K562 (cell line): ENCODE data around the gene EGFL6. TPM values are rescaled to one million over a fixed set of nuclear protein-coding genes. Genes with fewer than 3 reads are reported as not detected.

Experiments used
- BRD9 ChIP-seq: fragments of 450-650 bp; IDR thresholded peaks from 2 replicates; pipeline ENCODE4 v1.6.1; 2018; ENCODE audit warnings: low read depth; ENCODE audit not compliant: partially characterized antibody
- CBX3 ChIP-seq, 2 experiments: IDR thresholded peaks; 1 replicate in 1 of 2; 2 replicates in 1 of 2; pipeline ENCODE4 v1.6.1; 2012; ENCODE audit warnings: inconsistent platforms in 2 of 2, low read length in 2 of 2, borderline replicate concordance in 1 of 2, control low read depth in 1 of 2
- DACH1 ChIP-seq: fragments of 450-650 bp; IDR thresholded peaks from 2 replicates; pipeline ENCODE4 v1.6.1; 2018; ENCODE audit not compliant: partially characterized antibody
- DDX20 ChIP-seq: fragments of 450-650 bp; IDR thresholded peaks from 2 replicates; pipeline ENCODE4 v1.6.1; 2016; ENCODE audit warnings: missing genetic modification characterization, low read depth, mild to moderate bottlenecking, missing compliant biosample characterization, moderate library complexity
- ESRRB ChIP-seq: fragments of 250-450 bp; sonication (Bioruptor Pico); IDR thresholded peaks from 2 replicates; pipeline ENCODE4 v1.5.0; 2020; ENCODE audit warnings: mild to moderate bottlenecking, moderate library complexity, borderline replicate concordance
- IRF2 ChIP-seq: sonication (generic); formaldehyde crosslinking; IDR thresholded peaks from 2 replicates; pipeline ENCODE4 v1.8.1; 2022; ENCODE audit warnings: mild to moderate bottlenecking, missing genetic modification reagents
- L3MBTL2 ChIP-seq: fragments of 450-650 bp; IDR thresholded peaks from 2 replicates; pipeline ENCODE4 v1.6.1; 2016; ENCODE audit warnings: mild to moderate bottlenecking, moderate library complexity
- MEIS2 ChIP-seq: fragments of 450-650 bp; IDR thresholded peaks from 2 replicates; pipeline ENCODE4 v1.6.1; 2014; ENCODE audit warnings: mild to moderate bottlenecking; ENCODE audit not compliant: partially characterized antibody
- POU5F1 ChIP-seq: fragments of 150-350 bp; IDR thresholded peaks from 2 replicates; pipeline ENCODE4 v1.6.1; 2014; ENCODE audit warnings: borderline replicate concordance, low read length, low read depth, mild to moderate bottlenecking; ENCODE audit not compliant: partially characterized antibody
- RBM15 ChIP-seq: fragments of 200-400 bp; formaldehyde crosslinking; IDR thresholded peaks from 2 replicates; pipeline ENCODE4 v1.6.1; 2018; ENCODE audit warnings: mild to moderate bottlenecking, low read length, moderate library complexity; ENCODE audit not compliant: insufficient read depth
- ZBTB43 ChIP-seq: sonication (generic); formaldehyde crosslinking; IDR thresholded peaks from 2 replicates; pipeline ENCODE4 v1.8.0; 2023; ENCODE audit warnings: mild to moderate bottlenecking, missing genetic modification reagents
- ZNF592 ChIP-seq: fragments of 450-650 bp; IDR thresholded peaks from 2 replicates; pipeline ENCODE4 v1.6.1; 2017; ENCODE audit warnings: antibody characterized with exemption, mild to moderate bottlenecking
- polyA plus RNA-seq, 8 experiments: library from polyadenylated mRNA; depleted of rRNA in 4 of 8; stranded (reverse) in 5 of 8; unstranded in 3 of 8; fragments of >200 nt; fragmentation: Nextera tagmentation in 2 of 8; fragmentation: Illumina TruSeq in 1 of 8; extraction: Ambion mirVana in 2 of 8; extraction: Trizol in 1 of 8; gene quantifications; 2 replicates each; pipeline versions ENCODE4 v1.2.1 to v1.2.3, GENCODE V29; 2011 to 2014; ENCODE audit warnings: inconsistent platforms in 1 of 8, missing spikeins in 1 of 8
- total RNA-seq, 7 experiments: library from RNA; depleted of rRNA in 6 of 7; stranded (reverse); fragments of >200 nt in 6 of 7; fragmentation: Illumina TruSeq in 2 of 7; extraction: Trizol in 2 of 7; gene quantifications; 2 replicates each; pipeline versions ENCODE4 v1.2.1 to v1.2.3, GENCODE V29; 2011 to 2021; ENCODE audit warnings: low replicate concordance in 1 of 7
- TF ChIP-seq, protein P1 (sequence below): fragments of 250-450 bp; sonication (Bioruptor Pico); IDR thresholded peaks from 2 replicates; pipeline ENCODE4 v1.9.0; 2021; ENCODE audit warnings: mild to moderate bottlenecking
- TF ChIP-seq, protein P2 (sequence below), 2 experiments: IDR thresholded peaks in 1 of 2; conservative IDR thresholded peaks in 1 of 2; 2 replicates each; pipeline ENCODE4 v1.6.1; 2016; ENCODE audit warnings: low read depth in 2 of 2, mild to moderate bottlenecking in 1 of 2, missing compliant biosample characterization in 1 of 2, missing genetic modification characterization in 1 of 2, moderate library complexity in 1 of 2

Gene EGFL6
- total and polyA plus RNA-seq, 9 of the 15 experiments (the other 6 are each of a cell fraction or from before 2014, with no cell fraction given): 0.01 TPM; not detected in 8

DNA sequence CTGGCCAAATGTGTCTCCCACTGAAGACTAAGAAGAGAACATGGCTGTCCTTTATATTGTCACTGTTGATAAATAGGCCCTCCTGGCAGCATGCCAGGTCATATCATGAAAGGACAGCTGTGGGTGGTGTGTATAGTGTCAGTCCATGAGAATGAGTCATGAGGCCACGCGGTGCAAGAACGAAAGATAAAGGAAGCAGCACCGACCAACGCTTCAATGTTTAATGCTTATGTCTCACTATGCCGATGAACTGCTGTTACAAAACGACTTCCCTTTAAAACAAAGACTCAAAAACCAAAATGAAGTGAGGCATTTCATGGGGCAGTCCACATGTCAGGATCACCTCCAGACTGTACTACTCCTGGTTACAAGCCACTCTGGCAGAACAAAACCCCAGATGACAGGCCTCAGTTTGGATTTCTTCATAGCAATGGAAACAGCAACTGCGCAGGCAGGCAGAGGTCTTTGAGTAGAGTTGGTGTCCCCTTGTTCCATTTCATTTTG, 78.4 kb downstream of the EGFL6 start (continued):
- TF ChIP-seq, protein P1, sequence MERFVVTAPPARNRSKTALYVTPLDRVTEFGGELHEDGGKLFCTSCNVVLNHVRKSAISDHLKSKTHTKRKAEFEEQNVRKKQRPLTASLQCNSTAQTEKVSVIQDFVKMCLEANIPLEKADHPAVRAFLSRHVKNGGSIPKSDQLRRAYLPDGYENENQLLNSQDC (CRISPR knock-in tag): no peak
- TF ChIP-seq POU5F1 (no peak), ZNF592 (peak; percentile 96), DACH1 (peak; percentile 59), ESRRB (CRISPR knock-in tag) (no peak), CBX3 (IDR thresholded peaks at IDR 0.05; ENCODE audit: borderline replicate concordance in 1 of 2, low read length in 2 of 2) (peak in 1 of 2 experiments; percentile 88; a peak in 1 of 3 replicates), MEIS2 (peak; percentile 100), L3MBTL2 (peak; percentile 96), RBM15 (no peak), ZBTB43 (CRISPR knock-in tag) (no peak), IRF2 (CRISPR knock-in tag) (no peak), BRD9 (peak; percentile 83), DDX20 (tag) (no peak)
- TF ChIP-seq, protein P2, sequence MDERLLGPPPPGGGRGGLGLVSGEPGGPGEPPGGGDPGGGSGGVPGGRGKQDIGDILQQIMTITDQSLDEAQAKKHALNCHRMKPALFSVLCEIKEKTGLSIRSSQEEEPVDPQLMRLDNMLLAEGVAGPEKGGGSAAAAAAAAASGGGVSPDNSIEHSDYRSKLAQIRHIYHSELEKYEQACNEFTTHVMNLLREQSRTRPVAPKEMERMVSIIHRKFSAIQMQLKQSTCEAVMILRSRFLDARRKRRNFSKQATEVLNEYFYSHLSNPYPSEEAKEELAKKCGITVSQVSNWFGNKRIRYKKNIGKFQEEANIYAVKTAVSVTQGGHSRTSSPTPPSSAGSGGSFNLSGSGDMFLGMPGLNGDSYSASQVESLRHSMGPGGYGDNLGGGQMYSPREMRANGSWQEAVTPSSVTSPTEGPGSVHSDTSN (CRISPR knock-in tag; IDR thresholded peaks at IDR 0.05; ENCODE audit: low read depth): peak; percentile 68
- TF ChIP-seq, protein P2 (tag; conservative IDR thresholded peaks at IDR 0.05; ENCODE audit: low read depth): peak; percentile 98
